ENCODE data around the gene PALM.

GRCh38 chr19:782878-783668 is 74.3 kb downstream of the PALM start:
- TF ChIP-seq CTCF (IDR thresholded peaks at IDR 0.05), result no peak
- no peak for TF ChIP-seq EP300 (IDR thresholded peaks at IDR 0.05)
